ENCODE data around the gene TNS3. TPM values are rescaled to one million over a fixed set of nuclear protein-coding genes. Genes with fewer than 3 reads are reported as not detected.

The TNS3 gene
- total RNA-seq, 1 experiment from 2014 or later: 9.5 TPM

DNA sequence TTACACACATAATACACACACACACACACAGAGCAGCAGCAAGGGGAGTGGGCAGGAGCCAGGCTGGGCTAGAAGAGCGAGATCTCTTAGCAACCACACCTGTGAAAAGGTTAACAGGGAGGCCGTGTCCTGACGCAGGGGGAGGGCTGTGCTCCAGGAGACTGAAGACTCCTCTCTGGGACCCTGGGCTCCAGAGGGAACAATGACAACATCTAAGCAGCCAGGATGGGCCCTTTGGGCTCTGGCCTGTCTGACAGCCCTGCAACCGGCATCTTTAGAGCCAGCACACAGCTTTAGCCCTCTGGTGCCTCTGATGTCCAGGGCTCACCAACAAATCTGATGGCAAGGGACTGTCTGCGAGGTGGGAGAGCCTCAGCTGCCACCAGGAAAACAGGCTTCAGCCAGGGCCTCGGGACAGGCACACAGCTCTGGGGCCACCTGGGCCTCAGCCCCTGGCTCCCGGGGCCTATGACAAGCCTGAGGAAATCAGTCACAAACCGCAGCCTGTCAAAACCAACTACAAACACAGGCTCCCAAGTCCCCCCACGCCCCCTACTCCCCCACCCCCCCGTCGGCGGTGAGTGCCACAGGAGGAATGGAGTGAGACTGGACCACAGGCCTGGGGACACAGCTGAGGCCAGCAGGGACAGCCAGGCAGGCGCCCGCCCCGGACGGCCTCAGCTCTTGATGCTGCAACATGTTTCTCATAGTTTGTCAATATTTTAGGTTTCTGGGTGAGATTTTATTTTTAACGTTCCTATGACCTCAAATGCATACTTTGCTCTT is 102.8 kb downstream of the TNS3 start:
- Histone ChIP-seq H4K91ac (ENCODE audit: insufficient read length, low read depth, low read length) (no peak overlapping the region), H3K4me1 (ENCODE audit: insufficient read depth, low read length) (peaks cover 12% of the 10 kb centered on the region; the same call in 1 of the 2 replicates)
- H3K27ac Mint-ChIP-seq: no peak overlapping the region

More for the DNA sequence above, 102.8 kb downstream of the TNS3 start:
- H2BK120ac ChIP-seq (ENCODE audit: low read depth, low read length, poor library complexity, severe bottlenecking): no peak overlapping the region
- no CpG with 5 or more reads among the region's 17 CpGs for WGBS (ENCODE audit: extremely low coverage, insufficient read length, low lambda C conversion rate)
- H4K8ac ChIP-seq (replicated peaks; ENCODE audit: insufficient read length, low read depth, low read length): no peak overlapping the region
- H3K23ac ChIP-seq (ENCODE audit: insufficient read length, low read depth, low read length): no peak overlapping the region
- TF ChIP-seq, protein P1, sequence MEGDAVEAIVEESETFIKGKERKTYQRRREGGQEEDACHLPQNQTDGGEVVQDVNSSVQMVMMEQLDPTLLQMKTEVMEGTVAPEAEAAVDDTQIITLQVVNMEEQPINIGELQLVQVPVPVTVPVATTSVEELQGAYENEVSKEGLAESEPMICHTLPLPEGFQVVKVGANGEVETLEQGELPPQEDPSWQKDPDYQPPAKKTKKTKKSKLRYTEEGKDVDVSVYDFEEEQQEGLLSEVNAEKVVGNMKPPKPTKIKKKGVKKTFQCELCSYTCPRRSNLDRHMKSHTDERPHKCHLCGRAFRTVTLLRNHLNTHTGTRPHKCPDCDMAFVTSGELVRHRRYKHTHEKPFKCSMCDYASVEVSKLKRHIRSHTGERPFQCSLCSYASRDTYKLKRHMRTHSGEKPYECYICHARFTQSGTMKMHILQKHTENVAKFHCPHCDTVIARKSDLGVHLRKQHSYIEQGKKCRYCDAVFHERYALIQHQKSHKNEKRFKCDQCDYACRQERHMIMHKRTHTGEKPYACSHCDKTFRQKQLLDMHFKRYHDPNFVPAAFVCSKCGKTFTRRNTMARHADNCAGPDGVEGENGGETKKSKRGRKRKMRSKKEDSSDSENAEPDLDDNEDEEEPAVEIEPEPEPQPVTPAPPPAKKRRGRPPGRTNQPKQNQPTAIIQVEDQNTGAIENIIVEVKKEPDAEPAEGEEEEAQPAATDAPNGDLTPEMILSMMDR (conservative IDR thresholded peaks at IDR 0.05): no peak
- no peak overlapping the region for H3K4me2 ChIP-seq (ENCODE audit: insufficient read depth, insufficient read length, low read length)
- H2BK12ac ChIP-seq (ENCODE audit: insufficient read length, low read depth, low read length): no peak overlapping the region
- H4K5ac ChIP-seq (ENCODE audit: insufficient read length, low read depth, low read length): no peak overlapping the region
- H2AK5ac ChIP-seq (ENCODE audit: insufficient read length, low read length): no peak overlapping the region
- no peaks in the 10 kb centered on the region for H3K9me3 ChIP-seq (ENCODE audit: control insufficient read depth, low read depth, low read length)
- H2AFZ ChIP-seq (ENCODE audit: low read length): no peak overlapping the region
- H4K20me1 ChIP-seq (ENCODE audit: control insufficient read depth, insufficient read depth, insufficient read length): no peaks in the 10 kb centered on the region
- no peak overlapping the region for H2BK20ac ChIP-seq (ENCODE audit: low read depth, low read length, poor library complexity, severe bottlenecking)
- Mint-ChIP-seq H3K4me3 (peak overlapping the region in 1 of 2 experiments; percentile 30; a peak in 1 of 5 replicates), H3K4me1 (peaks cover 29 to 31% of the 10 kb centered on the region in 2 experiments), H3K27me3 (ENCODE audit: low read depth) (peaks cover 88% of the 10 kb centered on the region), H3K36me3 (ENCODE audit: insufficient read depth in 1 of 3, low read depth in 3 of 3) (peaks cover 0 to 5% (median 2%) of the 10 kb centered on the region in 3 experiments; a peak in 3 of 7 replicates), H3K9me3 (peaks cover 2 to 5% of the 10 kb centered on the region in 2 experiments; a peak in 2 of 5 replicates)
- H3K79me2 ChIP-seq (ENCODE audit: insufficient read depth, low read length): no peaks in the 10 kb centered on the region
- H3K27ac ChIP-seq (ENCODE audit: insufficient read length, low read depth, low read length): no peak overlapping the region
- no peak overlapping the region for H3T11ph ChIP-seq (ENCODE audit: low read length)
- H3K23me2 ChIP-seq (ENCODE audit: insufficient read length, low read depth, low read length, poor library complexity, severe bottlenecking): no peaks in the 10 kb centered on the region
- H2BK15ac ChIP-seq (ENCODE audit: low read depth, low read length): no peak overlapping the region
- DNase-seq: peak; percentile 33
- H2BK5ac ChIP-seq (ENCODE audit: insufficient read length, low read length): no peak overlapping the region
- H3K18ac ChIP-seq (ENCODE audit: insufficient read length, low read depth, low read length): no peak overlapping the region
- no peak overlapping the region for H3K4ac ChIP-seq (ENCODE audit: low read depth, low read length)
- no peak overlapping the region for H3K56ac ChIP-seq (ENCODE audit: insufficient read length, low read depth, low read length)
- no peak overlapping the region for H3K9ac ChIP-seq (ENCODE audit: extremely low read depth, insufficient read length, low read length)
- H3K27me3 ChIP-seq (ENCODE audit: insufficient read depth, low read length): peaks cover 32% of the 10 kb centered on the region; the same call in 1 of the 2 replicates
- H3K79me1 ChIP-seq (ENCODE audit: insufficient read depth, low read depth, low read length, poor library complexity, severe bottlenecking): no peaks in the 10 kb centered on the region
- H3K14ac ChIP-seq (ENCODE audit: insufficient read depth, low read length): no peak overlapping the region
